ENCODE measurements around the gene APOBEC3G.
"Not testable (repeated sequence)": the region's sequence is repeated elsewhere in the genome, so short reads cannot be mapped to it uniquely, and the experiment has no call there.

APOBEC3G gene

GRCh38 chr22:39077026-39077840, at the start of gene APOBEC3G:
TSS of gene APOBEC3G (plus strand) at chr22:39077275. CDS start at chr22:39077362, 87 bp downstream.
- CTCF ChIA-PET, result interaction anchor here (1.2 to 1.3 kb wide), 2 partner anchors 74 to 207 kb away, joined by 3 to 4 read pairs; no protein-coding TSS in a partner anchor
- not testable (repeated sequence) for DNase-seq (ENCODE audit: extremely low spot score)
- POLR2A ChIA-PET, result interaction anchor here (0.5 kb wide), 1 partner anchor 229 kb away, joined by 6 read pairs; no protein-coding TSS in a partner anchor

GRCh38 chr22:39027717-39028116, 49.4 kb upstream of the APOBEC3G start:
- ChIA-PET POLR2A (interaction anchor here (0.6 kb wide), 2 partner anchors 86 to 959 kb away, joined by 3 to 5 read pairs; no protein-coding TSS in a partner anchor), CTCF (interaction anchor here (1.1 kb wide), 1 partner anchor 12 kb away, joined by 3 read pairs; no protein-coding TSS in a partner anchor)
- no peak for TF ChIP-seq CTCF (IDR thresholded peaks at IDR 0.05; ENCODE audit: control extremely low read depth, extremely low read depth, low read depth, missing control alignments)
- no peak for DNase-seq (ENCODE audit: extremely low spot score)

GRCh38 chr22:39028281-39028680, 48.8 kb upstream of the APOBEC3G start:
- no peak for DNase-seq (ENCODE audit: extremely low spot score)
- POLR2A ChIA-PET, result interaction anchor here (0.6 kb wide), 1 partner anchor 958 kb away, joined by 3 read pairs; no protein-coding TSS in a partner anchor
- CTCF ChIA-PET, result interaction anchor here (1.1 to 1.6 kb wide), 2 partner anchors 12 to 37 kb away, joined by 3 read pairs; no protein-coding TSS in a partner anchor
- no peak for TF ChIP-seq CTCF (IDR thresholded peaks at IDR 0.05; ENCODE audit: control extremely low read depth, extremely low read depth, low read depth, missing control alignments)

- CTCF ChIA-PET, result interaction anchor here (1.0 to 1.6 kb wide), 2 partner anchors 26 to 36 kb away, joined by 3 to 4 read pairs; no protein-coding TSS in a partner anchor
- TF ChIP-seq CTCF (IDR thresholded peaks at IDR 0.05; ENCODE audit: control extremely low read depth, extremely low read depth, low read depth, missing control alignments), result no peak
- DNase-seq (ENCODE audit: extremely low spot score), result no peak
- POLR2A ChIA-PET, result no interaction called here
Observed at GRCh38 chr22:39029227-39029626, 47.8 kb upstream of the APOBEC3G start.

- no peak for TF ChIP-seq CTCF (IDR thresholded peaks at IDR 0.05; ENCODE audit: control extremely low read depth, extremely low read depth, low read depth, missing control alignments)
- ChIA-PET POLR2A (no interaction called here), CTCF (no interaction called here)
- no peak for DNase-seq (ENCODE audit: extremely low spot score)
Observed at GRCh38 chr22:39030705-39031104, 46.4 kb upstream of the APOBEC3G start.

- POLR2A ChIA-PET, result interaction anchor here (0.7 kb wide), 1 partner anchor 190 kb away, joined by 8 read pairs; no protein-coding TSS in a partner anchor
- CTCF ChIA-PET, result interaction anchor here (1.3 kb wide), 1 partner anchor 38 kb away, joined by 3 read pairs; no protein-coding TSS in a partner anchor
- DNase-seq (ENCODE audit: extremely low spot score), result not testable (repeated sequence)
Observed at GRCh38 chr22:39031434-39032295, 45.4 kb upstream of the APOBEC3G start.

- DNase-seq (ENCODE audit: extremely low spot score); CTCF ChIA-PET: not testable (repeated sequence)
- POLR2A ChIA-PET, result interaction anchor here (0.6 kb wide), 1 partner anchor 59 kb away, joined by 3 read pairs; no protein-coding TSS in a partner anchor
Observed at GRCh38 chr22:39037071-39037470, 40.0 kb upstream of the APOBEC3G start.

Measured in GM10248 (cell line).